Measurements from ENCODE around the gene R3HCC1L. TPM values are rescaled to one million over a fixed set of nuclear protein-coding genes. Genes with fewer than 3 reads are reported as not detected.

The R3HCC1L gene
- total RNA-seq, 1 donor from 2014 or later: 16.9 TPM

GRCh38 chr10:98096316-98096715, 38.1 kb upstream of the R3HCC1L start:
- TF ChIP-seq, protein P1, sequence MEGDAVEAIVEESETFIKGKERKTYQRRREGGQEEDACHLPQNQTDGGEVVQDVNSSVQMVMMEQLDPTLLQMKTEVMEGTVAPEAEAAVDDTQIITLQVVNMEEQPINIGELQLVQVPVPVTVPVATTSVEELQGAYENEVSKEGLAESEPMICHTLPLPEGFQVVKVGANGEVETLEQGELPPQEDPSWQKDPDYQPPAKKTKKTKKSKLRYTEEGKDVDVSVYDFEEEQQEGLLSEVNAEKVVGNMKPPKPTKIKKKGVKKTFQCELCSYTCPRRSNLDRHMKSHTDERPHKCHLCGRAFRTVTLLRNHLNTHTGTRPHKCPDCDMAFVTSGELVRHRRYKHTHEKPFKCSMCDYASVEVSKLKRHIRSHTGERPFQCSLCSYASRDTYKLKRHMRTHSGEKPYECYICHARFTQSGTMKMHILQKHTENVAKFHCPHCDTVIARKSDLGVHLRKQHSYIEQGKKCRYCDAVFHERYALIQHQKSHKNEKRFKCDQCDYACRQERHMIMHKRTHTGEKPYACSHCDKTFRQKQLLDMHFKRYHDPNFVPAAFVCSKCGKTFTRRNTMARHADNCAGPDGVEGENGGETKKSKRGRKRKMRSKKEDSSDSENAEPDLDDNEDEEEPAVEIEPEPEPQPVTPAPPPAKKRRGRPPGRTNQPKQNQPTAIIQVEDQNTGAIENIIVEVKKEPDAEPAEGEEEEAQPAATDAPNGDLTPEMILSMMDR (IDR thresholded peaks at IDR 0.05; ENCODE audit: unreplicated experiment): no peak
- Mint-ChIP-seq H3K9me3 (no peaks in the 10 kb centered on the region), H3K4me1 (no peaks in the 10 kb centered on the region), H3K27ac (no peak overlapping the region), H3K36me3 (no peaks in the 10 kb centered on the region), H3K4me3 (no peak overlapping the region), H3K27me3 (ENCODE audit: low read depth) (peaks cover 57% of the 10 kb centered on the region)
- DNase-seq (ENCODE audit: low spot score in 2 of 2, unreplicated experiment in 2 of 2): no peak

GRCh38 chr10:98096731-98097130, 37.7 kb upstream of the R3HCC1L start:
- no peak for DNase-seq (ENCODE audit: low spot score in 2 of 2, unreplicated experiment in 2 of 2)
- TF ChIP-seq, protein P1 (IDR thresholded peaks at IDR 0.05; ENCODE audit: unreplicated experiment): no peak
- Mint-ChIP-seq H3K4me3 (no peak overlapping the region), H3K27ac (no peak overlapping the region), H3K36me3 (no peaks in the 10 kb centered on the region), H3K27me3 (ENCODE audit: low read depth) (peaks cover 54% of the 10 kb centered on the region), H3K9me3 (no peaks in the 10 kb centered on the region), H3K4me1 (no peaks in the 10 kb centered on the region)

DNA sequence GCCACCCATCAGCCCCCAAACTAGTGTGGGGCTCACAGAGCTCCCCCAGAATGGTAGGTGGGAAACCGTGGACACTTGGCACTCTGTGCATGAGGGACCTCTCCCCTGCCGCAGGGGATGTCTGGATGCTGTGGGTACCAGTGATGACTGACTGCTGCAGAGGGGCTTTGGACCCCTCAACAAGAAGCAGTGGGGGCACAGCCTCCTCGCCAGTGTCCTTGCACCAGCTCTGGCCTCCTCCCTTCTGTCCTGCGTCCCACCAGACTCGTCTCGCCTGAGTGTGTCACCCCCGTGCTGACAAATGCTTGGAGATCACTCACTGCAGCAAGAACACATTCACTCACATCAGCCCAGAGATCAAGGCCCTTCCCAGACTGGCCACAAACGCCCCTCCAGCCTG, 37.3 kb upstream of the R3HCC1L start:
- no peaks in the 10 kb centered on the region for H3K4me1 Mint-ChIP-seq
- peaks cover 54% of the 10 kb centered on the region for H3K27me3 Mint-ChIP-seq (ENCODE audit: low read depth)
- no peaks in the 10 kb centered on the region for H3K9me3 Mint-ChIP-seq
- no peak overlapping the region for H3K4me3 Mint-ChIP-seq
- TF ChIP-seq, protein P1 (IDR thresholded peaks at IDR 0.05; ENCODE audit: unreplicated experiment): no peak
- no peak overlapping the region for H3K27ac Mint-ChIP-seq
- H3K36me3 Mint-ChIP-seq: no peaks in the 10 kb centered on the region
- no peak for DNase-seq (ENCODE audit: low spot score in 2 of 2, unreplicated experiment in 2 of 2)

GRCh38 chr10:98097616-98098015, 36.8 kb upstream of the R3HCC1L start:
- H3K9me3 Mint-ChIP-seq: no peaks in the 10 kb centered on the region
- no peak overlapping the region for H3K4me3 Mint-ChIP-seq
- no peak overlapping the region for H3K27ac Mint-ChIP-seq
- TF ChIP-seq, protein P1 (IDR thresholded peaks at IDR 0.05; ENCODE audit: unreplicated experiment): no peak
- H3K36me3 Mint-ChIP-seq: no peaks in the 10 kb centered on the region
- H3K4me1 Mint-ChIP-seq: no peaks in the 10 kb centered on the region
- DNase-seq (ENCODE audit: low spot score in 2 of 2, unreplicated experiment in 2 of 2): no peak
- peaks cover 53% of the 10 kb centered on the region for H3K27me3 Mint-ChIP-seq (ENCODE audit: low read depth)

GRCh38 chr10:98098247-98098646, 36.2 kb upstream of the R3HCC1L start:
- TF ChIP-seq, protein P1 (IDR thresholded peaks at IDR 0.05; ENCODE audit: unreplicated experiment): no peak
- Mint-ChIP-seq H3K9me3 (no peaks in the 10 kb centered on the region), H3K4me1 (no peaks in the 10 kb centered on the region), H3K36me3 (no peaks in the 10 kb centered on the region), H3K27ac (no peak overlapping the region), H3K27me3 (ENCODE audit: low read depth) (peaks cover 47% of the 10 kb centered on the region), H3K4me3 (no peak overlapping the region)
- no peak for DNase-seq (ENCODE audit: low spot score in 2 of 2, unreplicated experiment in 2 of 2)

GRCh38 chr10:98100476-98100875, 34.0 kb upstream of the R3HCC1L start:
- Mint-ChIP-seq H3K27me3 (ENCODE audit: low read depth) (peaks cover 29% of the 10 kb centered on the region), H3K4me3 (no peak overlapping the region), H3K4me1 (peaks cover 9% of the 10 kb centered on the region), H3K27ac (no peak overlapping the region), H3K36me3 (no peaks in the 10 kb centered on the region), H3K9me3 (no peaks in the 10 kb centered on the region)
- TF ChIP-seq, protein P1 (IDR thresholded peaks at IDR 0.05; ENCODE audit: unreplicated experiment): no peak
- DNase-seq (ENCODE audit: low spot score in 2 of 2, unreplicated experiment in 2 of 2): no peak

Data from mesothelial cell of epicardium (in vitro differentiated cells).